NCI-H460 (cell line): ENCODE measurements around the gene DCLK2. TPM values are rescaled to one million over a fixed set of nuclear protein-coding genes. Genes with fewer than 3 reads are reported as not detected.

Experiments used
- DNase-seq: peaks from one replicate; pipeline ENCODE4 v3.0.0-alpha.2; 2016; ENCODE audit warnings: low read depth; ENCODE audit errors: extremely low read depth
- polyA plus RNA-seq: library from polyadenylated mRNA; depleted of rRNA; stranded (reverse); fragments of >200 nt; gene quantifications from 2 replicates; pipeline ENCODE4 v1.2.3, GENCODE V29; 2014; cell fraction: nucleus; rRNA removed
- total RNA-seq: library from RNA; depleted of rRNA; stranded (reverse); fragments of >200 nt; shearing (Covaris generic); gene quantifications from 2 replicates; pipeline ENCODE4 v1.2.3, GENCODE V29; 2014; rRNA removed

DCLK2 gene
- 12.0 and 12.8 TPM in 2 replicates for total RNA-seq
- 17.6 and 18.9 TPM in 2 replicates for polyA plus RNA-seq

- DNase-seq = peak; percentile 40
Measured at GRCh38 chr4:150078041-150078578, at the start of gene DCLK2. TSS of gene DCLK2 (plus strand) at chr4:150078445. CDS start at chr4:150079028, 583 bp downstream.

DNA sequence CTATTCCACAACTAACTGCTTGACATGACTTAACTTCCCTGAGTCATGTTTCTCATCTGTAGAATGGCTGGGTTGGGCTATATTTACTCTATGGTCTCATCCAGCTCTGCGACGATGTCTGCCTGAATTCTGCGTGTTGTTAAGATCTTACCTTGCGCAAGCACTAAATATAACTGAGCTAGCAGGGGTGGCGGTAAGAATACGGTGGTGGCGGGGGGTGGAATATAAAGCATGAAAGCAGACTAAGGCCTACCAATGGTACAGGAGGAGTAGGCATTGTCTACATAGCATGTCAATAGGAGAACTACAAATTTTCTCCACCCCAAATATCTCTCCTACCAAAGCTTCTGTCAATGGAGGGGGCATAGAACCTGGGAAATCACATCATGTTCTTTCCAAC lies 45.7 kb upstream of the DCLK2 start:
- DNase-seq = no peak

GRCh38 chr4:150033081-150033480 lies 45.2 kb upstream of the DCLK2 start:
- no peak for DNase-seq

GRCh38 chr4:150033901-150034300 lies 44.3 kb upstream of the DCLK2 start:
- DNase-seq = no peak

DNA sequence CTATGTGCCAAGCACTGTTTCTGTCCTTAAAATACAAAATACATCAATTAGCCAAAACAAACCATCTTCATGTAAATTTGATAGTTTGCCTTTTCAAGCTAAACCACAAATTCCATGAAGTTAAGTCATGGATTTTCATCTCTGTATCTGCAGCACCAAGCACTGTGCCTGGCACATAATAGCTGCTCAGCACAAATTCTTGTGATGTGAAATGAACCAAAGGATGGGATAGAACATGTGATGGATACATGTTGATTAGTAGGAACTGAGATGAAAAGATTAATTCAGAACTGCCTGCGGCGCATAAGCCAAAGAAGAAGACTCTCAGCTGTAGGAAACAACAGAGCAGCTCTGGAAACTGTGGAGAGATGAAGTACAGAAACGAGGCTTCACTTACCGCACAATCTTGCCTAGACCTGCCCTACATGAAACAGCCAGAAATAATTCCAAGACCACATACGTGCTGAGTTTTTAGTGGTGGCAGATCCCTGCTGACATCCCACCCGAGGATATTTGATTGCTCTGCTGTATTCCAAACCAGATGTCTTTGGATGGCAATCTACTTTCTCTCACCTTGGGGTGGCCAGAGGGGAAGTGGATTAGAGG lies 40.9 kb upstream of the DCLK2 start:
- no peak for DNase-seq

DNA sequence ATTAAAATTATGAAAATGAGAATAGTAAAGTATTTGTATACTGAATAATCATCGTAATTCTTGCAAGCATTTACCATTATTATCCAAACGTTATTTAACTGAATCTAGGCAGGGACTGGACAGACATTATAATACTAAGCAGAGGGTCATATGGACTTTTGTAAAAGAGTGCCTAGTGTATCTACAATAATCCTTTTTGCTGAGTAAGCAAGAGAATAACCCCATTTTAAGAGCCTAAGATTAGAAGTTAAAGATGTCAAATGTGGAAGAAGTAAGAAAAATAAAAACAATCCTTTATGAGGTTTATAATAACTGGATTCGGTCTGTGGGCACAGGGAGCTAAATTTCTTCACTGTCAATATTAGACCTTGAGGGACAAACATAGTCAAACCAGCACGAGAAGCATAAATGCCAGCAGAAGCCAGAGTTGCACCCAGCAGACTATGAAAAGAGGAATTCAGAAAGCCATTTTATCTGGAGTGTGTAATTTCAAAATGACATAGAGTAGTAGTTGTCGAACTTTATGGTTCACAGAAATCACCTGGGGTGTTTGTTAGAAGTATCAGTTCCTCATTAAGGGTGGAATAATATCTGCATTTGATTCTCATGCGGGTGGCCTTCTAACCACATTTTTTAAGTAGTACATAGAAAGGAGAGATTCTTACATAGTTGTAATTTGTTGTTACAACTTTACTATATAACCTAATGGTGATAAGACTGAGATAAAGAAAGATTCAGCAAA lies 39.7 kb upstream of the DCLK2 start:
- no peak for DNase-seq

GRCh38 chr4:150039274-150040127 lies 38.7 kb upstream of the DCLK2 start:
- DNase-seq = no peak

DNA sequence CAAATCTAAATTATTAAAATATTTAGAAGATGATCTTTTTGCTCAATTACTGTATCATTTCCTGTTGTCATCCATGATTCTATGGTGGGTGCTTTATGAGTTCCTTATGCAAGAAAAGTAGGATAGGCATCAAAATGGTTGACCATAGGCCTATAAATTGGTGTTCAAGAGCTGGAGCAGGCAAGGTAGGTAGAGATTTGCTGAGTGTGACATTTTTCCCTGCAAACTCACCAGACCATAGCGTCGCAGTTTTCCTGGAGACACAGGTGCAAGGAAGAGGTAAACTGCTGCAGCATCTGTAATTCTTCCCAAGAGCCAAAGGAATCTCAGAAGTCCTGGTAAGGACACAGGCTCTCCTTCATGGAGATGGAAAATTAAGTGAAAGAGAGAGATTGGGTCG lies 33.7 kb upstream of the DCLK2 start:
- no peak for DNase-seq

- no peak for DNase-seq
Measured at GRCh38 chr4:150045410-150045809, 32.8 kb upstream of the DCLK2 start.

DNA sequence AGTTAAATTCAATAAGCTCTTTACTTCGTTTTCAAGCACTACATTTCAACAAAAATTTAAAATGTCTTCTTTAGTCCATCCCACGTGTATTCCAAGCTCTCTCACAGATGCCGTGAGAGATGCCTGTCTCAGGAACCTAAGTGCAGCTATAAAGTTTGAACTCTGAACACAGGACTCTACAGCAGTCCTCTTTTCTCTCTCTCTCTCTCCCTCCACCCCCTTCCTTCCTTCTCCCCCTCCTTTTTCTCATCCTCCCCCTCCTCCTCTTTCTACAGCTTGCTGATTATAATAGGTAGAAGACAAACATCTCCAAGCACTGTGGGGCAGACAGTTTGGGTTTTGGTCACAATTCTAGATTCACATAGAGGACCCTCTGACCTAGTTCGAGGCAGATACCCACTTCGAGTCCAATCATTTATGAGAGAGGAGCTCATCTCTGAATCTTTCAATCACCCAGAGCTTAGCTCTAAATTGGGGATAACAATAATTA lies 31.5 kb upstream of the DCLK2 start:
- no peak for DNase-seq

DNA sequence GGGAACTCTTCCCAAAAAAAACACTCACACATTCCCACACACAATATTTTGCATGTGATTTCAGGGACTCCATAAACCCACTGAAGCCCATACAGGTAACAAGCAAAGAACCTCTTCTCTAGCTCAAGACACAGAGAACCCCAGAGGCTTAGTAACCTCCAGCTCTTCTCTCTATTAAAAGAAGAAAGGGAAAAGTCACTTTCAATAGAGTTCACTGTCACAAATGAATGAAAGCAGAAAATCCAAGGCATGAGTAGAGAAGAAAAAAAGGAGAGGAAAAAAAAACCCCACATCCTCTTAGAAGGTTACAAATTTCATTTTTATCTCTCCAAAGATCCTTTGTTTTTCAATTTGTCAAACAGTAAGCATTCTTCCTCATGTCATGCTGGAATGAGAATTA lies 30.7 kb upstream of the DCLK2 start:
- DNase-seq = no peak

DNA sequence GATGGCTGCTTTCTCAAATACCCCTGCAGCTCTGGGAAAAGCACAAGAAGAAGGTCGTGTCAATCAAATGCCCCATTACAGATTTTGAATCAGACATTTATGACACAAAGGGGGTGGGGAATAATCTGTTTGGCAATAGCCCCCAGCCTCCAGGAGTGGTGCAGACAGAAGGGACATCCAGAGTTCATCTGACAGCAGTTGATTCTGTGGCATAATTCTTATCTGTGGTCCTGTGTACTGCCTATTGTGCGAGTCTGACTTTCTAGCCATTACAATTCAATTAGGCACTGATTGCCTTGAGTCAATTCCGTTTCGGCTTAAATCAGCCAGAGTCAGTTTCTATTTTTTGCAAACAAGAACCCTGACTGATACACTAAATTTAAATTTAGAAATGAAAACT lies 28.6 kb upstream of the DCLK2 start:
- DNase-seq = no peak

DNA sequence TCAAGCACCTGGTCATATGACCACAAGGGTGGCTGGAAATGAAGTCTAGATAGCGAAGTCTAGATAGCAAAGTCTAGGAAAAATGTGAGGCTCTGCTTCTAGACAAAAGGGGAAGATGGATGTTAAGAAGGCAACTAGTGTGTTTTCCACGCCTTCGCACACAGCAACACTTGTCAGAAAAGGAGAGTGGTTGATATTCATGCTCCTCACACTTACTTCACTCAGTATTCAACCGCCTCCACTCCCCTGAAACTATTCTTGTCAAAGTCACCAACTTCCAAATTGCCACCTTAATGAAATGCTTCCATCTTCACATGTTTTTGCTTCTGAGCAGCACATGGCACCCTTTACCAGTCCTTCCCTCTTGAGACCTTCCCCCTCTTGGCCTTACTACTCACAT lies 27.7 kb upstream of the DCLK2 start:
- no peak for DNase-seq

DNA sequence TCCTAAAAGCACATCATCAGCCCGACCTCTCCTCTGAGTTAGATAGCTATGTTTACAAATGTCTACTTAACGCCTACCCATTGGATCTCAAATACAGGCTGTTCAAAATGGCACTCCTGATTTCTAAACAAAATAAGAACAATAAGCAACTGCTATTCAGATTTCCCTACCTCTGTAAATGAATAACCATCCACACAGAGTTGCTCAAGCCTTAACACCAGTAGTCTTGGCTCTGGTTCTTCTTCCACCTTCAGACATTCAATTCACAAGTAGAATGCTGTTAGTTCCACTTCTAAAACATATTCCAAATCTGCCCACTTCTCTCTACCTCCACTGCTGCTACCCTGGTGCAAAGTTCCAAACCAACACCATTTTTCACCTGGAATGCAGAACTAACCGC lies 27.1 kb upstream of the DCLK2 start:
- DNase-seq = no peak

- no peak for DNase-seq
Measured at GRCh38 chr4:150055467-150055866, 22.8 kb upstream of the DCLK2 start.

DNA sequence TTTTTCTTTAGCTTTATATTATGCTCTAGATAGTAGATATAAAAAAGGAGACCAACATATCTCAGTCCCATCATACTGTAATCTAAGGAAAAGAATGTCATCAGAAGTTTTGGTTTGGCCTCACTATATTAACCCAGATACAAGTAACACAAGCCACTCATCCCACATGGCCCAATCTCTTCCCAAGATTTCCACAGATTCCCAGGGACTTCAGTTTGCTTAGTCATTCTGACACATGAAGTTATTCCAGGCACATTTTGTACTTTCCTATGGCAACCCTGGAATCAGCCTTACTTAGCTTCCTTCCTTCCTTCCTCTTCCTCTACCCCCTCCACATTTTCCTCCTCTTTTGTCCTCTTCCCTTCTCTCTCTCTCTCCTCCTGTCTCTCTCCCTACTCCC lies 21.7 kb upstream of the DCLK2 start:
- DNase-seq = peak; percentile 78

GRCh38 chr4:150061086-150061776 lies 17.0 kb upstream of the DCLK2 start:
- no peak for DNase-seq

- no peak for DNase-seq
Measured at GRCh38 chr4:150063128-150063527, 15.1 kb upstream of the DCLK2 start.

DNA sequence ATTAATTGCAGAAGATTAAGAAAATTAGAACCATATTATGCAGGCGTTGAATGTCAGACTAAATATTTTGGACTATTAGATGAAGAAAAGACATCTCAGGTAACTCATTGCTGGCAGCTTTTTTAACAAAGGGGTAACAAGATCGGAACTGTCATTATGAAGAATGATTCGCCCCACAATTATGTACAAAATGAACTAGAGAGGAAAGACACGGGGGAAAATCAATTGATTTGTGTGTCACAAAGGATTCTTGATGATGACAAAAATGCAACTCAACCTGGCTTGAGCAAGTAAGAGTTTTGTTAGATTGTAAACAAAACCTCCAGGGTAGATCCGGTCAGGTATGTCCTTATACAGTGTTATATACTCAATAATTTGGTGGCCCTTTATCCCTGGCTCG lies 12.5 kb upstream of the DCLK2 start:
- no peak for DNase-seq

GRCh38 chr4:150067859-150068258 lies 10.4 kb upstream of the DCLK2 start:
- no peak for DNase-seq
